ENCODE results near the gene FAM47E.
"Not testable (repeated sequence)": the region's sequence is repeated elsewhere in the genome, so short reads cannot be mapped to it uniquely, and the experiment has no call there.

The FAM47E gene

DNA sequence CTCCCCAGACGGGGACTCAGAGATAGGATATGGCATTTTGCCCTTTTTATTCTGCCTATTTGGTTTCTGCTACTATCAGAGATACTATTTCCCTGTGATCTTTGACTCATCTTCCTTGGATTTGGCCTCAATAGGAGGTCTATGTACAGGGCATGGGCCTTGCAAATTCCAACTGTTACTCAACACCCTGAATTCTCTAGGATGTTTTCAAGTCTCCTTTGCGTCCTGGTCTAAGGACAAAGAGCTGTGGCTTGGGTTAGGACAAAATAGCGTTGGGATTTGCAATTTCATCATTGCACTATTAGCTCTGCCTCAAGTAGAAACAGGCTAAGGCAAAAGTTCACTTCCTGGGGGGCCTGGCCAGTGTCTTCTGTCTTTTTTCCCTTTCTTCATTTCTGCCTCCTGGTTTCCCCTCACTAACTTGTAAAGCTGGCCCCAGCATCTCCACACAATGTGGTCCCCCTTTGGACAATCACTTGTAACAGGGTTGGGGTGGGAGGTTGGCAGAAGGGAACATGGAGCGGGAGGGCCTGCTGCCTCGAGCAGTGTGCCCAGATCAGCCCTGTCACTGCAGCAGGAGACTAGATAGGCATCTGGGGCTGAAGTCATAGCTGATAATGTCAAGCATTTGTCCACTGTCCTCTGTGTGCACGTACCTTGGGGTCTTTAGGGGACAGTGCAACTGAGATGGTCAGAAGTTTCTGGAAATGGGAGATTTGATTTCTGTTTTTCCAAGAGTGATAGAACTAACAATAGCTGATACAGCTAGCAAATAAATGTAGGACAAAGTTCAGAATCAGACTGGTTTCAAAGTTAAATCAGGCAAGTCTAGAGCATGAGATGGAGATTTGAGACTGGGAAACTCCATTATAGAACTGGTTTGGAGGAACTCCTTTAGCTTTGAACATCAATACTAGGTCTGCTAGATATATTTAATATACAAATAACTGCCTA is 29.2 kb downstream of the FAM47E start:
- DNase-seq (ENCODE audit: low read depth, low spot score): no peak
- ChIA-PET CTCF (interaction anchor here (0.6 to 3.4 kb wide), 3 partner anchors 97 to 102 kb away, joined by 3 to 14 read pairs (median 3); no protein-coding TSS in a partner anchor), POLR2A (no interaction called here)
- H3K4me3 ChIP-seq (ENCODE audit: low read depth, low read length): no peak overlapping the region
- TF ChIP-seq, protein P1, sequence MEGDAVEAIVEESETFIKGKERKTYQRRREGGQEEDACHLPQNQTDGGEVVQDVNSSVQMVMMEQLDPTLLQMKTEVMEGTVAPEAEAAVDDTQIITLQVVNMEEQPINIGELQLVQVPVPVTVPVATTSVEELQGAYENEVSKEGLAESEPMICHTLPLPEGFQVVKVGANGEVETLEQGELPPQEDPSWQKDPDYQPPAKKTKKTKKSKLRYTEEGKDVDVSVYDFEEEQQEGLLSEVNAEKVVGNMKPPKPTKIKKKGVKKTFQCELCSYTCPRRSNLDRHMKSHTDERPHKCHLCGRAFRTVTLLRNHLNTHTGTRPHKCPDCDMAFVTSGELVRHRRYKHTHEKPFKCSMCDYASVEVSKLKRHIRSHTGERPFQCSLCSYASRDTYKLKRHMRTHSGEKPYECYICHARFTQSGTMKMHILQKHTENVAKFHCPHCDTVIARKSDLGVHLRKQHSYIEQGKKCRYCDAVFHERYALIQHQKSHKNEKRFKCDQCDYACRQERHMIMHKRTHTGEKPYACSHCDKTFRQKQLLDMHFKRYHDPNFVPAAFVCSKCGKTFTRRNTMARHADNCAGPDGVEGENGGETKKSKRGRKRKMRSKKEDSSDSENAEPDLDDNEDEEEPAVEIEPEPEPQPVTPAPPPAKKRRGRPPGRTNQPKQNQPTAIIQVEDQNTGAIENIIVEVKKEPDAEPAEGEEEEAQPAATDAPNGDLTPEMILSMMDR (IDR thresholded peaks at IDR 0.05; ENCODE audit: insufficient read depth, low read length, missing control alignments): no peak

DNA sequence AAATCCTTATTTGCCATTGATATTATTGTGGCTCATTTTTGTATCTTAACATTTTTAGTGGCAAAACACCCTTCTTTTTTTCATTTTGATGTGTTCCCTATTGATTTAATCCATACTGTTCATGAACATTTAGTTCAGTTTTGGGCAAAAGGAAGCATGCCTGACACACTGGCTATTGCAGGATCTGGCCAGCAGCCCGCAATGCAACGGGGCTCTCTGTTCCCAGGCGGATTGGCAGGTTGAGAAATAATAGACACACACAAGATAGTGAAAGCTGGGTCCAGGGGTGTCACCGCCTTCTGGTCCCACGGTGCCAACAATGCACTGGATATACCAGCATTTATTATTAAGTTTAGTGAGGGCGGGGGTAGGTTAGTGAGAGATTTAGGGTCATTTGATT is 30.1 kb downstream of the FAM47E start:
- H3K4me3 ChIP-seq (ENCODE audit: low read depth, low read length); POLR2A ChIA-PET; CTCF ChIA-PET; DNase-seq (ENCODE audit: low read depth, low spot score): not testable (repeated sequence)

DNA sequence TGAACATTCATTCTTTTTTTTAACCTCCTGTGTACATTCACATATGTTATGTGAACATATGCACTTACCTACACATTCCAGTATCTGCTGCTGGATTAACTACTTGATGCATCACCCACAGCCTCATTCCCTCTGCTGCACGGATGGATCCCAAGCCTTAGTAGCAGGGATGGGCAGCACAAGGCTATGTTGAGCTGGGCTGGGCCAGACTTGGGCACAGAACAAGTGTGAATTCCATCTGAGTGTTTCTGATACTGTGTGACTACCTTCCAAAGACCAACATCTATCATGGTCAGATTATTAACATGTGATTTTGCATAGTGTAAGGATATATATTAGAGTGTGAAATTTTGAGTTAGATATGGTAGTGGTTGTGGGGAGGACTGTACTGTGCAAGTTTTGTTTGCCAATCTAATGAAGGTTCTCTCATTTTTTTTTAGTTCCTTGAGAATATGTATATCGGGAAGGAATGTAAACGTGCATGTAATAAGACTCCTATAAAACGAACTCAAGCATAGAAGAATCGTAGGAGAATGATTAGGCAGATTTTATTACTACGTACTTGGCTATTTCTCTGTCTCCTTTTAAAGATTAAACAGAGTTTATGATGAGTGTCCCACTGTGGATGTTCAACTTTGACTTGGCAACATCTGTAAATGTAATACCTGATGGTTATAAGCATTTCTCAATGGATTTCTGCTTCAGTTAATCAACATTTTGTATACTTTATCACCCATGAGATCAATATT is 31.6 kb downstream of the FAM47E start:
- H3K4me3 ChIP-seq (ENCODE audit: low read depth, low read length): no peak overlapping the region
- no peak for DNase-seq (ENCODE audit: low read depth, low spot score)
- ChIA-PET CTCF (no interaction called here), POLR2A (no interaction called here)
- TF ChIP-seq, protein P1 (IDR thresholded peaks at IDR 0.05; ENCODE audit: insufficient read depth, low read length, missing control alignments): no peak

DNA sequence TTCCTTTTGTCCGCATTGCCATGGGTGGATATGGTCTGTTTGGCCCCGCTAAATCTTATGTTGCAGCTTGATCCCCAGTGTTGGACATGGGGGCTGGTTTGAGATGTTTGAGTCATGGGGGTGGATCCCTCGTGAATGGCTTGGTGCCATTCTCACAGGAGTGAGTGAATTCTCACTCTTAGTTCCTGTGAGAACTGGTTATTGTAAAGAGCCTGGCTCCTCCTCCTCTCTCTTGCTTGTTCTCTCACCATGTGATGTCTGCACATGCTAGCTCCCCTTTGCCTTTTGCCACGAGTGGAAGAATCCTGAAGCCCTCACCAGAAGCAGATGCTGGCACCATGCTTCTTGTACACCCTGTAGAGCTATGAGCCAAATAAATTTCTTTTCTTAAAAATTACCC is 32.4 kb downstream of the FAM47E start:
- TF ChIP-seq, protein P1 (IDR thresholded peaks at IDR 0.05; ENCODE audit: insufficient read depth, low read length, missing control alignments): no peak
- ChIA-PET CTCF (no interaction called here), POLR2A (no interaction called here)
- no peak for DNase-seq (ENCODE audit: low read depth, low spot score)
- no peak overlapping the region for H3K4me3 ChIP-seq (ENCODE audit: low read depth, low read length)

DNA sequence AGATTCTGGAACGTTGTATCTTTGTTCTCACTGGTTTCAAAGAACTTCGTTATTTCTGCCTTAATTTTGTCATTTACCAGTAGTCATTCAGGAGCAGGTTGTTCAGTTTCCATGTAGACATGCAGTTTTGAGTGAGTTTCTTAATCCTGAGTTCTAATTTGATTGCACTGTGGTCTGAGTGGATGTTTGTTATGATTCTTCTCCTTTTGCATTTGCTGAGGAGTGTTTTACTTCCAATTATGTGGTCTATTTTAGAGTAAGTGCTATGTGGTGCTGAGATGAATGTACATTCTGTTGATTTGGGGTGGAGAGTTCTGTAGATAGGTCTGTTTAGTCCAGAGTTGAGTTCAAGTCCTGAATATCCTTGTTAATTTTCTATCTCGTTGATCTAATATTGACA is 36.3 kb downstream of the FAM47E start:
- DNase-seq (ENCODE audit: low read depth, low spot score); CTCF ChIA-PET; H3K4me3 ChIP-seq (ENCODE audit: low read depth, low read length); POLR2A ChIA-PET: not testable (repeated sequence)

DNA sequence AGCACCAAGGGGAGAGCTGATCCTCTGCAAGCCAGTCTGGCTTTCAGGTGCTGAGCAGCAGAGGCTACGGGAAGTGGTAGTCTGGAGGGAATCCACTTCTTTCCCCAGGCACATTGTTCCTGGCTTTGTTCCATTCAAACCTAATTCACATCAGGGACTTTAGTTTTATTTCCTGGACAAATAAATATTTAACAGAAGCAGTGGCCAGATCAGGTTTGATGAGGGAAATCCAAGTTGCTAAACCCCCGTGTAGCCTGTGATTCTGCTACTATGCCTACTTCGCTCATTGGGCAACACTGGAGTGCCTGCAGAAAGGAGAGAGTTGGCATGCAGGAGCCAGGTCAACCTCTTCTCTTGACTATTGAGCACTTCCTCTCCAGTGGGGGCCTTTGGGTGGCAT is 41.2 kb downstream of the FAM47E start:
- H3K4me3 ChIP-seq (ENCODE audit: low read depth, low read length): no peak overlapping the region
- ChIA-PET CTCF (no interaction called here), POLR2A (no interaction called here)
- TF ChIP-seq, protein P1 (IDR thresholded peaks at IDR 0.05; ENCODE audit: insufficient read depth, low read length, missing control alignments): no peak
- DNase-seq (ENCODE audit: low read depth, low spot score): no peak

DNA sequence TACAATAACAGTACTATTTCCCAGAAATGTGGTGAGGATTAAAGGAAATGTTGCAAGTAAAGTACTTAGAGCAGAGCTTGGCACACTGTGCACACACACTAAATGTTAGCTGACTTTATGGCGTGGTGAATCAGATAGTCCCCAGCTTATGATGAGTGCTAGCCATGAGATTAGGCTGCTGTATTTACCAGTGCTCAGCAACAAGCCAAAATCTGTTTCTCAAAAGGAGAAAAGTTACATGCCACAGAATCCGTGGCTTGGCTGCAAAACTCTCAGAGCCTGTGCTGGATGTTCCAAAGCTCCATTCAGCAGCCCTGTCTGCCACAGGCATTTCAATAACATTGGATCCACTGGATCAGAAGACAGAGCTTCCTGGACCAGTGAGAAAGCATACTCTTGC is 42.3 kb downstream of the FAM47E start:
- TF ChIP-seq, protein P1 (IDR thresholded peaks at IDR 0.05; ENCODE audit: insufficient read depth, low read length, missing control alignments): no peak
- CTCF ChIA-PET: interaction anchor here (1.1 to 1.6 kb wide), 3 partner anchors 14 to 85 kb away, joined by 3 to 4 read pairs (median 4); no protein-coding TSS in a partner anchor
- no peak for DNase-seq (ENCODE audit: low read depth, low spot score)
- POLR2A ChIA-PET: no interaction called here
- no peak overlapping the region for H3K4me3 ChIP-seq (ENCODE audit: low read depth, low read length)

All from AG04449 (cell line).